ENCODE results near the gene AGPS.

The AGPS gene

DNA sequence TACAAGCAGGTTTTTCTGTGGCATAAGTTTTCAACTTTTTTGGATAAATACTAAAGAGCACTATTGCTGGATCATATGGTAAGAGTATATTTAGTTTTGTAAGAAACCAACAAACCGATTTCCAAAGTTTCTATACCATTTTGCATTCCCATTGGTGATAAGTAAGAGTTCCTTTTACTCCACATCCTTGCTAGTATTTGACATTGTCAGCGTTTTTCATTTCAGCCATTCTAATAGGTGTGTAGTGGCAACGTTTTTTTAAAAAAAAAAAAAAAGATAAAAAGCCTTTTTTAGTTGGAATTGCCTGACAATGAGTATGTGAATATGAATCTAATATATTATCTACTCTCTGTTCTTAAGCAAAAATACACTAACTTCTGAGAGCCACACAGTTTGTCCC lies 185.9 kb downstream of the AGPS start:
- ChIA-PET POLR2A (no interaction called here), CTCF (interaction anchor here (0.6 to 0.8 kb wide), 2 partner anchors 185 to 429 kb away, joined by 3 to 4 read pairs; no protein-coding TSS in a partner anchor)
- H3K36me3 ChIP-seq (ENCODE audit: control insufficient read depth in 2 of 2, insufficient read depth in 1 of 2, low read length in 2 of 2), result no peaks in the 10 kb centered on the region
- no peak overlapping the region for H3K4me3 ChIP-seq (ENCODE audit: low read depth, low read length)
- no peak for TF ChIP-seq ZNF621 (tag by site-specific recombination; IDR thresholded peaks at IDR 0.05)
- TF ChIP-seq ZNF132 (tag by site-specific recombination; IDR thresholded peaks at IDR 0.05; ENCODE audit: borderline replicate concordance), result no peak
- no peak for TF ChIP-seq ZNF10 (tag by site-specific recombination; IDR thresholded peaks at IDR 0.05)
- no peak for TF ChIP-seq ZNF174 (tag by site-specific recombination; IDR thresholded peaks at IDR 0.05)
- TF ChIP-seq, protein P1, sequence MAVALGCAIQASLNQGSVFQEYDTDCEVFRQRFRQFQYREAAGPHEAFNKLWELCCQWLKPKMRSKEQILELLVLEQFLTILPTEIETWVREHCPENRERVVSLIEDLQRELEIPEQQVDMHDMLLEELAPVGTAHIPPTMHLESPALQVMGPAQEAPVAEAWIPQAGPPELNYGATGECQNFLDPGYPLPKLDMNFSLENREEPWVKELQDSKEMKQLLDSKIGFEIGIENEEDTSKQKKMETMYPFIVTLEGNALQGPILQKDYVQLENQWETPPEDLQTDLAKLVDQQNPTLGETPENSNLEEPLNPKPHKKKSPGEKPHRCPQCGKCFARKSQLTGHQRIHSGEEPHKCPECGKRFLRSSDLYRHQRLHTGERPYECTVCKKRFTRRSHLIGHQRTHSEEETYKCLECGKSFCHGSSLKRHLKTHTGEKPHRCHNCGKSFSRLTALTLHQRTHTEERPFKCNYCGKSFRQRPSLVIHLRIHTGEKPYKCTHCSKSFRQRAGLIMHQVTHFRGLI (tag by site-specific recombination; IDR thresholded peaks at IDR 0.05), result no peak
- TF ChIP-seq ZNF785 (tag by site-specific recombination; IDR thresholded peaks at IDR 0.05), result no peak
- TF ChIP-seq ZFHX2 (tag by site-specific recombination; conservative IDR thresholded peaks at IDR 0.05), result no peak
- TF ChIP-seq ZNF501 (tag by site-specific recombination; IDR thresholded peaks at IDR 0.05), result no peak
- TF ChIP-seq GFI1B (tag by site-specific recombination; IDR thresholded peaks at IDR 0.05), result no peak
- TF ChIP-seq ZNF239 (tag by site-specific recombination; IDR thresholded peaks at IDR 0.05), result no peak
- TF ChIP-seq, protein P2, sequence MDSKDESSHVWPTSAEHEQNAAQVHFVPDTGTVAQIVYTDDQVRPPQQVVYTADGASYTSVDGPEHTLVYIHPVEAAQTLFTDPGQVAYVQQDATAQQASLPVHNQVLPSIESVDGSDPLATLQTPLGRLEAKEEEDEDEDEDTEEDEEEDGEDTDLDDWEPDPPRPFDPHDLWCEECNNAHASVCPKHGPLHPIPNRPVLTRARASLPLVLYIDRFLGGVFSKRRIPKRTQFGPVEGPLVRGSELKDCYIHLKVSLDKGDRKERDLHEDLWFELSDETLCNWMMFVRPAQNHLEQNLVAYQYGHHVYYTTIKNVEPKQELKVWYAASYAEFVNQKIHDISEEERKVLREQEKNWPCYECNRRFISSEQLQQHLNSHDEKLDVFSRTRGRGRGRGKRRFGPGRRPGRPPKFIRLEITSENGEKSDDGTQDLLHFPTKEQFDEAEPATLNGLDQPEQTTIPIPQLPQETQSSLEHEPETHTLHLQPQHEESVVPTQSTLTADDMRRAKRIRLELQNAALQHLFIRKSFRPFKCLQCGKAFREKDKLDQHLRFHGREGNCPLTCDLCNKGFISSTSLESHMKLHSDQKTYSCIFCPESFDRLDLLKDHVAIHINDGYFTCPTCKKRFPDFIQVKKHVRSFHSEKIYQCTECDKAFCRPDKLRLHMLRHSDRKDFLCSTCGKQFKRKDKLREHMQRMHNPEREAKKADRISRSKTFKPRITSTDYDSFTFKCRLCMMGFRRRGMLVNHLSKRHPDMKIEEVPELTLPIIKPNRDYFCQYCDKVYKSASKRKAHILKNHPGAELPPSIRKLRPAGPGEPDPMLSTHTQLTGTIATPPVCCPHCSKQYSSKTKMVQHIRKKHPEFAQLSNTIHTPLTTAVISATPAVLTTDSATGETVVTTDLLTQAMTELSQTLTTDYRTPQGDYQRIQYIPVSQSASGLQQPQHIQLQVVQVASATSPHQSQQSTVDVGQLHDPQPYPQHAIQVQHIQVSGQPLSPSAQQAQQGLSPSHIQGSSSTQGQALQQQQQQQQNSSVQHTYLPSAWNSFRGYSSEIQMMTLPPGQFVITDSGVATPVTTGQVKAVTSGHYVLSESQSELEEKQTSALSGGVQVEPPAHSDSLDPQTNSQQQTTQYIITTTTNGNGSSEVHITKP (tag by site-specific recombination; IDR thresholded peaks at IDR 0.05), result no peak
- no peak for TF ChIP-seq ZNF366 (tag by site-specific recombination; conservative IDR thresholded peaks at IDR 0.05)
- no peak for TF ChIP-seq BCL11B (tag by site-specific recombination; IDR thresholded peaks at IDR 0.05; ENCODE audit: low read depth)
- no peak for TF ChIP-seq ZNF211 (tag by site-specific recombination; IDR thresholded peaks at IDR 0.05; ENCODE audit: low read depth)
- TF ChIP-seq ZNF600 (tag by site-specific recombination; IDR thresholded peaks at IDR 0.05), result no peak
- TF ChIP-seq ZNF404 (tag by site-specific recombination; IDR thresholded peaks at IDR 0.05), result no peak
- no peak for TF ChIP-seq ZNF16 (tag by site-specific recombination; IDR thresholded peaks at IDR 0.05; ENCODE audit: low read depth)
- no peaks in the 10 kb centered on the region for H3K9me3 ChIP-seq (ENCODE audit: control insufficient read depth, insufficient read depth, low read depth, low read length)
- H3K4me1 ChIP-seq (ENCODE audit: control insufficient read depth, insufficient read depth, low read length), result no peaks in the 10 kb centered on the region
- H3K27ac ChIP-seq (ENCODE audit: extremely low read depth, low read depth, low read length), result no peak overlapping the region

DNA sequence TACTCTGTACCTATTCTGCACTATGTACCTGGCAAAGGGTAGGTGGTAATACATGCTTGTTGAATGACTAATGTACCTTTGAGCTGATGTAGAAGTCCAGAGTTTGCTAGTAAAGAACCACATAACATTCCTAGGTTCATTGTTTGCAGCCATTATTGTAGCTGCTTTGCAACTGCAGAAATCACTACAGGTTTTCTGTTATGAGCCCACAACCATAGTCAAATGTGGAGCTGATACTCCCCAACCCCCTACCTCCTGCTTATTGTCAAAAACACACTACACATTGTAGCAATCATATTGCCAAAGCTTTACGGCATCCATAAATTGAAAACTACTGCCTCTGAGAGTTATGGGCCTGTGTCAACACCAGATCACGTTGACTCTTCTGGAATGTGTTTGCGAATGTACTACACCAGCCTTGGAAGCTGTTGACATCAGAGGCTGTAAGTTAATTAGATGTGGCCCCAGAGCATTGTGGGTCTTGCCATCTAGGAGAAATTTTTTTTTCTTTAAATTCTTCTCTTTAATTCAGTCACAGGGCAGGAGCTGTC lies 187.0 kb downstream of the AGPS start:
- no peaks in the 10 kb centered on the region for H3K36me3 ChIP-seq (ENCODE audit: control insufficient read depth in 2 of 2, insufficient read depth in 1 of 2, low read length in 2 of 2)
- ChIA-PET POLR2A (no interaction called here), CTCF (no interaction called here)
- H3K4me1 ChIP-seq (ENCODE audit: control insufficient read depth, insufficient read depth, low read length), result no peaks in the 10 kb centered on the region
- no peak overlapping the region for H3K4me3 ChIP-seq (ENCODE audit: low read depth, low read length)
- H3K27ac ChIP-seq (ENCODE audit: extremely low read depth, low read depth, low read length), result no peak overlapping the region
- H3K9me3 ChIP-seq (ENCODE audit: control insufficient read depth, insufficient read depth, low read depth, low read length), result no peaks in the 10 kb centered on the region
- TF ChIP-seq, protein P3, sequence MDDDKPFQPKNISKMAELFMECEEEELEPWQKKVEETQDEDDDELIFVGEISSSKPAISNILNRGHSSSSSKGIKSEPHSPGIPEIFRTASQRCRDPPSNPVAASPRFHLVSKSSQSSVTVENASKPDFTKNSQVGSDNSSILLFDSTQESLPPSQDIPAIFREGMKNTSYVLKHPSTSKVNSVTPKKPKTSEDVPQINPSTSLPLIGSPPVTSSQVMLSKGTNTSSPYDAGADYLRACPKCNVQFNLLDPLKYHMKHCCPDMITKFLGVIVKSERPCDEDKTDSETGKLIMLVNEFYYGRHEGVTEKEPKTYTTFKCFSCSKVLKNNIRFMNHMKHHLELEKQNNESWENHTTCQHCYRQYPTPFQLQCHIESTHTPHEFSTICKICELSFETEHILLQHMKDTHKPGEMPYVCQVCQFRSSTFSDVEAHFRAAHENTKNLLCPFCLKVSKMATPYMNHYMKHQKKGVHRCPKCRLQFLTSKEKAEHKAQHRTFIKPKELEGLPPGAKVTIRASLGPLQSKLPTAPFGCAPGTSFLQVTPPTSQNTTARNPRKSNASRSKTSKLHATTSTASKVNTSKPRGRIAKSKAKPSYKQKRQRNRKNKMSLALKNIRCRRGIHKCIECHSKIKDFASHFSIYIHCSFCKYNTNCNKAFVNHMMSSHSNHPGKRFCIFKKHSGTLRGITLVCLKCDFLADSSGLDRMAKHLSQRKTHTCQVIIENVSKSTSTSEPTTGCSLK (tag by site-specific recombination; IDR thresholded peaks at IDR 0.05), result no peak
- TF ChIP-seq, protein P4, sequence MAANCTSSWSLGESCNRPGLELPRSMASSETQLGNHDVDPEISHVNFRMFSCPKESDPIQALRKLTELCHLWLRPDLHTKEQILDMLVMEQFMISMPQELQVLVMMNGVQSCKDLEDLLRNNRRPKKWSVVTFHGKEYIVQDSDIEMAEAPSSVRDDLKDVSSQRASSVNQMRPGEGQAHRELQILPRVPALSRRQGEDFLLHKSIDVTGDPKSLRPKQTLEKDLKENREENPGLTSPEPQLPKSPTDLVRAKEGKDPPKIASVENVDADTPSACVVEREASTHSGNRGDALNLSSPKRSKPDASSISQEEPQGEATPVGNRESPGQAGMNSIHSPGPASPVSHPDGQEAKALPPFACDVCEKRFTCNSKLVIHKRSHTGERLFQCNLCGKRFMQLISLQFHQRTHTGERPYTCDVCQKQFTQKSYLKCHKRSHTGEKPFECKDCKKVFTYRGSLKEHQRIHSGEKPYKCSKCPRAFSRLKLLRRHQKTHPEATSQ (tag by site-specific recombination; IDR thresholded peaks at IDR 0.05), result no peak
- TF ChIP-seq, protein P5, sequence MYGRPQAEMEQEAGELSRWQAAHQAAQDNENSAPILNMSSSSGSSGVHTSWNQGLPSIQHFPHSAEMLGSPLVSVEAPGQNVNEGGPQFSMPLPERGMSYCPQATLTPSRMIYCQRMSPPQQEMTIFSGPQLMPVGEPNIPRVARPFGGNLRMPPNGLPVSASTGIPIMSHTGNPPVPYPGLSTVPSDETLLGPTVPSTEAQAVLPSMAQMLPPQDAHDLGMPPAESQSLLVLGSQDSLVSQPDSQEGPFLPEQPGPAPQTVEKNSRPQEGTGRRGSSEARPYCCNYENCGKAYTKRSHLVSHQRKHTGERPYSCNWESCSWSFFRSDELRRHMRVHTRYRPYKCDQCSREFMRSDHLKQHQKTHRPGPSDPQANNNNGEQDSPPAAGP (tag by site-specific recombination; IDR thresholded peaks at IDR 0.05), result no peak
- TF ChIP-seq ZNF426 (tag by site-specific recombination; IDR thresholded peaks at IDR 0.05) (no peak), ZFHX2 (tag by site-specific recombination; conservative IDR thresholded peaks at IDR 0.05) (no peak), WT1 (tag by site-specific recombination; IDR thresholded peaks at IDR 0.05) (no peak), MYNN (tag by site-specific recombination; IDR thresholded peaks at IDR 0.05; ENCODE audit: borderline replicate concordance) (no peak)
- TF ChIP-seq, protein P6, sequence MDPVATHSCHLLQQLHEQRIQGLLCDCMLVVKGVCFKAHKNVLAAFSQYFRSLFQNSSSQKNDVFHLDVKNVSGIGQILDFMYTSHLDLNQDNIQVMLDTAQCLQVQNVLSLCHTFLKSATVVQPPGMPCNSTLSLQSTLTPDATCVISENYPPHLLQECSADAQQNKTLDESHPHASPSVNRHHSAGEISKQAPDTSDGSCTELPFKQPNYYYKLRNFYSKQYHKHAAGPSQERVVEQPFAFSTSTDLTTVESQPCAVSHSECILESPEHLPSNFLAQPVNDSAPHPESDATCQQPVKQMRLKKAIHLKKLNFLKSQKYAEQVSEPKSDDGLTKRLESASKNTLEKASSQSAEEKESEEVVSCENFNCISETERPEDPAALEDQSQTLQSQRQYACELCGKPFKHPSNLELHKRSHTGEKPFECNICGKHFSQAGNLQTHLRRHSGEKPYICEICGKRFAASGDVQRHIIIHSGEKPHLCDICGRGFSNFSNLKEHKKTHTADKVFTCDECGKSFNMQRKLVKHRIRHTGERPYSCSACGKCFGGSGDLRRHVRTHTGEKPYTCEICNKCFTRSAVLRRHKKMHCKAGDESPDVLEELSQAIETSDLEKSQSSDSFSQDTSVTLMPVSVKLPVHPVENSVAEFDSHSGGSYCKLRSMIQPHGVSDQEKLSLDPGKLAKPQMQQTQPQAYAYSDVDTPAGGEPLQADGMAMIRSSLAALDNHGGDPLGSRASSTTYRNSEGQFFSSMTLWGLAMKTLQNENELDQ (tag by site-specific recombination; IDR thresholded peaks at IDR 0.05; ENCODE audit: low read depth), result no peak

All from HEK293 (cell line).